GM21447 (cell line): ENCODE data around the gene MLXIP.

Source experiments
- ATAC-seq: cut with Tn5 transposase; IDR thresholded peaks from one replicate; pipeline ENCODE4 v1.9.1; 2021; ENCODE audit not compliant: unreplicated experiment

Gene MLXIP

GRCh38 chr12:122124370-122124769, 45.8 kb downstream of the MLXIP start:
- ATAC-seq, result no peak

- ATAC-seq, result no peak
These were observed 47.1 kb downstream of the MLXIP start for GRCh38 chr12:122125452-122126341.

GRCh38 chr12:122126342-122126635, 47.7 kb downstream of the MLXIP start:
- ATAC-seq, result no peak

GRCh38 chr12:122126713-122127597, 48.4 kb downstream of the MLXIP start:
- no peak for ATAC-seq

- no peak for ATAC-seq
These were observed 49.3 kb downstream of the MLXIP start for GRCh38 chr12:122127839-122128238.

- no peak for ATAC-seq
These were observed 49.9 kb downstream of the MLXIP start for GRCh38 chr12:122128481-122128880.

GRCh38 chr12:122129131-122129530, 50.6 kb downstream of the MLXIP start:
- no peak for ATAC-seq

- ATAC-seq, result no peak
These were observed 51.6 kb downstream of the MLXIP start for GRCh38 chr12:122130150-122130549.

- no peak for ATAC-seq
These were observed 54.8 kb downstream of the MLXIP start for GRCh38 chr12:122133192-122133950.

- ATAC-seq, result no peak
These were observed 57.0 kb downstream of the MLXIP start for GRCh38 chr12:122135437-122136031.

GRCh38 chr12:122137229-122137628, 58.7 kb downstream of the MLXIP start:
- no peak for ATAC-seq

GRCh38 chr12:122137681-122138080, 59.1 kb downstream of the MLXIP start:
- ATAC-seq, result no peak

GRCh38 chr12:122138181-122138580, 59.6 kb downstream of the MLXIP start:
- ATAC-seq, result no peak

- no peak for ATAC-seq
These were observed 60.1 kb downstream of the MLXIP start for GRCh38 chr12:122138616-122139015.

GRCh38 chr12:122139266-122139665, 60.7 kb downstream of the MLXIP start:
- ATAC-seq, result no peak

- ATAC-seq, result no peak
These were observed 61.4 kb downstream of the MLXIP start for GRCh38 chr12:122139941-122140340.

- no peak for ATAC-seq
These were observed 62.1 kb downstream of the MLXIP start for GRCh38 chr12:122140467-122141257.

- no peak for ATAC-seq
These were observed 63.6 kb downstream of the MLXIP start for GRCh38 chr12:122141911-122142725.

GRCh38 chr12:122142857-122143256, 64.3 kb downstream of the MLXIP start:
- no peak for ATAC-seq
